Smooth muscle cell (in vitro differentiated cells): ENCODE results near the gene USPL1. TPM values are rescaled to one million over a fixed set of nuclear protein-coding genes. Genes with fewer than 3 reads are reported as not detected.
"Not testable (repeated sequence)": the region's sequence is repeated elsewhere in the genome, so short reads cannot be mapped to it uniquely, and the experiment has no call there.

Experiments used
- DNase-seq: peaks from one replicate; lab custom pipeline; 2025; ENCODE audit not compliant: unreplicated experiment; lab: John Stamatoyannopoulos, UW
- H2AFZ ChIP-seq: fragments of 200-600 bp; sonication (generic); 2 replicates; pipeline ENCODE4 v1.6.0; 2016; ENCODE audit warnings: antibody characterized with exemption, low read depth, mild to moderate bottlenecking
- H3F3A ChIP-seq: fragments of 200-600 bp; sonication (generic); 2 replicates; pipeline ENCODE4 v1.6.0; 2017; ENCODE audit warnings: antibody characterized with exemption, low read depth
- H3K27ac ChIP-seq: fragments of 200-600 bp; sonication (generic); 2 replicates; pipeline ENCODE4 v1.5.1; 2016; ENCODE audit warnings: low read depth, mild to moderate bottlenecking
- H3K27me3 ChIP-seq: fragments of 200-600 bp; sonication (generic); 2 replicates; pipeline ENCODE4 v1.6.1; 2016; ENCODE audit warnings: low read depth, mild to moderate bottlenecking
- H3K36me3 ChIP-seq: fragments of 200-600 bp; sonication (generic); 2 replicates; pipeline ENCODE4 v1.5.1; 2016; ENCODE audit warnings: low read depth
- H3K4me1 ChIP-seq: fragments of 200-600 bp; sonication (generic); 2 replicates; pipeline ENCODE4 v1.5.1; 2016; ENCODE audit warnings: low read depth
- H3K4me2 ChIP-seq: fragments of 200-600 bp; sonication (generic); 2 replicates; pipeline ENCODE4 v1.6.0; 2016; ENCODE audit warnings: mild to moderate bottlenecking
- H3K4me3 ChIP-seq: fragments of 200-600 bp; sonication (generic); 2 replicates; pipeline ENCODE4 v1.5.1; 2016; ENCODE audit warnings: mild to moderate bottlenecking
- H3K79me2 ChIP-seq: fragments of 200-600 bp; sonication (generic); 2 replicates; pipeline ENCODE4 v1.6.0; 2016; ENCODE audit warnings: low read depth, mild to moderate bottlenecking
- H3K9ac ChIP-seq: fragments of 200-600 bp; sonication (generic); 2 replicates; pipeline ENCODE4 v1.6.0; 2016; ENCODE audit warnings: low read depth
- H3K9me3 ChIP-seq: fragments of 200-600 bp; sonication (generic); replicated peaks from 2 replicates; pipeline ENCODE4 v1.5.1; 2016; ENCODE audit warnings: low read depth
- H4K20me1 ChIP-seq: fragments of 200-600 bp; sonication (generic); 2 replicates; pipeline ENCODE4 v1.6.0; 2016; ENCODE audit warnings: low read depth
- CTCF ChIP-seq: fragments of 200-600 bp; sonication (generic); IDR thresholded peaks from 2 replicates; pipeline ENCODE4 v1.5.1; 2017; ENCODE audit warnings: borderline replicate concordance, mild to moderate bottlenecking, antibody characterized with exemption; ENCODE audit not compliant: insufficient read depth, poor library complexity, severe bottlenecking
- WGBS: methylation state at CpG from one replicate; pipeline ENCODE4 v1.1.7; 2016; ENCODE audit warnings: low lambda C conversion rate; 5-methylcytosine and 5-hydroxymethylcytosine counted together
- polyA plus RNA-seq: library from polyadenylated mRNA; unstranded; fragments of >200 nt; fragmentation: Nextera tagmentation; extraction: Ambion mirVana; gene quantifications from 2 replicates; pipeline ENCODE4 v1.2.1, GENCODE V29; 2016
- total RNA-seq: library from RNA; depleted of rRNA; stranded (reverse); fragments of >200 nt; gene quantifications from 2 replicates; pipeline ENCODE4 v1.2.3, GENCODE V29; 2014

Gene USPL1
- total and polyA plus RNA-seq, 2 experiments from 2014 or later = 12.3 to 33.3 TPM

DNA sequence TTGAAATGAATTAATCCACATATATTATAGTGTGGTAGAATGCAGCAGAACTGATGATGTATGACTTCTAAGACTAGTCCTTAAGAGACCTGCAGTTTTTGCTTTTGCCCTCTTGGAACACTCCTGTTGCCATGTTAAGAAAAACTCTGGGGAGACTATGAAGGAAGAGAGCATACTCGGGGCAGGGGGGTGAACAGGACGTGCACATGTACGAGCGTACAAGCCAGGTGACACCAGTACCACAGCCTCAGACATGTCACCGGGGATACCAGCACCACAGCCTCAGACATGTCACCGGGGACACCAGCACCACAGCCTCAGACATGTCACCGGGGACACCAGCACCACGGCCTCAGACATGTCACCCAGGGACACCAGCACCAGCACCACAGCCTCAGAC lies 15.9 kb upstream of the USPL1 start:
- Histone ChIP-seq H4K20me1 (no peaks in the 10 kb centered on the region), H3F3A (no peaks in the 10 kb centered on the region), H3K4me1 (peaks cover 4% of the 10 kb centered on the region), H3K27ac (no peak overlapping the region), H3K9ac (no peak overlapping the region), H3K27me3 (no peaks in the 10 kb centered on the region), H3K36me3 (no peaks in the 10 kb centered on the region), H3K4me3 (no peak overlapping the region), H3K4me2 (no peak overlapping the region), H3K79me2 (no peaks in the 10 kb centered on the region), H2AFZ (no peak overlapping the region), H3K9me3 (no peaks in the 10 kb centered on the region)
- over 99% methylated on average over 8 of the region's 8 CpGs for WGBS
- DNase-seq = no peak
- TF ChIP-seq CTCF = no peak

DNA sequence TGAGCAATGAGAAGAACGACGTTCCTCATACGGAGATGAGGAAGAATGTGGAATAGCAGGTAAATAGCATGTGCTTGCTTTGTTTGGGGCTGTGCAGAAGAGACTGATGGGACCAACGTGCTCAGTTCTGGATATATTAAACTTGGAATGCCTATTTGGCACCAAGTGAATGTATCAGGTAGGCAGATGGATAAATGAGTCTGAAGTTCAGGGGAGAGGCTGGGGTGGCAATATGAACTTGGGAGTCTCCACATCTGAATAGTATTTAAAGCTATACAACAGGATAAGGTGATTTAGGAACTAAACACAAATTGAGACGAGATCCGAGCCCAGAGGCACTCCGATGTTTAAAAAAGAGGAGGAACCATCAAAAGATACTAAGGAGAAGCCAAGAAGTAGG lies 12.7 kb upstream of the USPL1 start:
- Histone ChIP-seq H2AFZ (no peak overlapping the region), H3K9me3 (no peaks in the 10 kb centered on the region), H3K36me3 (no peaks in the 10 kb centered on the region), H3K27ac (no peak overlapping the region), H3F3A (no peaks in the 10 kb centered on the region), H3K9ac (no peak overlapping the region), H3K4me2 (no peak overlapping the region), H3K4me1 (no peaks in the 10 kb centered on the region), H4K20me1 (no peaks in the 10 kb centered on the region), H3K27me3 (no peaks in the 10 kb centered on the region), H3K4me3 (no peak overlapping the region), H3K79me2 (no peaks in the 10 kb centered on the region)
- no peak for DNase-seq
- no peak for TF ChIP-seq CTCF
- WGBS = 95% methylated on average over 7 of the region's 7 CpGs

- WGBS = 95% methylated on average over 6 of the region's 6 CpGs
- not testable (repeated sequence) for H3K4me1 ChIP-seq, H3K27me3 ChIP-seq, H3K9ac ChIP-seq, H4K20me1 ChIP-seq, H3K4me2 ChIP-seq, H3K27ac ChIP-seq, H2AFZ ChIP-seq, H3F3A ChIP-seq, H3K79me2 ChIP-seq, H3K4me3 ChIP-seq, H3K36me3 ChIP-seq, H3K9me3 ChIP-seq, DNase-seq
These were observed 10.5 kb upstream of the USPL1 start for GRCh38 chr13:30607186-30607585.

- H3K27ac ChIP-seq = no peak overlapping the region
- H3K9me3 ChIP-seq = no peaks in the 10 kb centered on the region
- no peaks in the 10 kb centered on the region for H3K27me3 ChIP-seq
- no peaks in the 10 kb centered on the region for H3K36me3 ChIP-seq
- no peaks in the 10 kb centered on the region for H3K4me1 ChIP-seq
- no peaks in the 10 kb centered on the region for H4K20me1 ChIP-seq
- no peak for TF ChIP-seq CTCF
- no peak overlapping the region for H2AFZ ChIP-seq
- DNase-seq = no peak
- WGBS = 84% methylated on average over 4 of the region's 4 CpGs
- no peaks in the 10 kb centered on the region for H3F3A ChIP-seq
- H3K9ac ChIP-seq = no peak overlapping the region
- no peaks in the 10 kb centered on the region for H3K79me2 ChIP-seq
- no peak overlapping the region for H3K4me3 ChIP-seq
- no peak overlapping the region for H3K4me2 ChIP-seq
These were observed 9.8 kb upstream of the USPL1 start for GRCh38 chr13:30607908-30608307.
